Ramos (cell line): ENCODE results near the gene PRMT2.

Experiments used
- in situ Hi-C: fragments of 300-500 bp; cut with MboI; formaldehyde crosslinking; loops from one replicate; pipeline ENCODE4 v1.14.3; 2022; ENCODE audit warnings: low sequenced_read_pairs; ENCODE audit not compliant: unreplicated experiment

PRMT2 gene

DNA sequence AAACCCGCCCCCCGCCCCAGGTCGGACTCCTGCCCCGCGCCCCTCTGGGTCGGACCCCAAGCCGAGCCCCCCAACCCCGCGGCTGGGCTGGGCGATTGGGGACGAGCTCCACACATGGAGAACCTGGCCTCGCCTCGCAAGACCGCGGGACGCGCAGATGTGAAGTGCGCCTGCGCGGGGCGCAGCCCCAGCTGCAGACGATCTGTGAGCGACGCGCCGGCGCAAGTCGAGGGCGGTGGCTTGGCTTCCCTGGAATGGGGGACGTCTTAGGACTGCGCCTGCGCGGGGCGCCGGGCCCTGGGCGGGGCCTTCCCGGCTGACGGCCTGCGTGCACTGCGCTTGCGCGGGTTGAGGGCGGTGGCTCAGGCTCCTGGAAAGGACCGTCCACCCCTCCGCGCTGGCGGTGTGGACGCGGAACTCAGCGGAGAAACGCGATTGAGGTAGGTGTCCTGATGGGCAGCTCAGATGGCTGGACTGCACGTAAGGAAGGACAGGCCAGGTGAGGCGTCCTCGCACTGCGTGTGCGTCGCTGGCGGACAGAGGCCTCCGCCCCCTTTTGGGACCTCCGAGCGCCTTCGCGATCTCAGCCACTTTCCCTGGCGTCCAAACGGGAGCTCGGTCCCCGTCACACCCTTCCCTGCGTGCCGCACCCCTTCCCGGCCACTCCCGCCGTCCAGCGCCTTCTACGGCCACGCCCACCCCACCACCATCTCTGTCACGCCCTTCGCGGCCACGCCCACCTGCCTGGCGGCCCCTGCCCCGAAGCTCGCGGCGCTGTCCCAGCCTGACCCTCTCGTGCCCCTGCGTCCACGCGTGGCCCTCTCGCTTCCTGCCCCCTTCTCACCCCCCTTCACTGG lies at the start of gene PRMT2:
TSS of gene PRMT2 (plus strand) at position 351 of the 857 bp plus-strand sequence. CDS start 1,278 bp downstream, outside the sequence.
- in situ Hi-C loops, result no loop called here

DNA sequence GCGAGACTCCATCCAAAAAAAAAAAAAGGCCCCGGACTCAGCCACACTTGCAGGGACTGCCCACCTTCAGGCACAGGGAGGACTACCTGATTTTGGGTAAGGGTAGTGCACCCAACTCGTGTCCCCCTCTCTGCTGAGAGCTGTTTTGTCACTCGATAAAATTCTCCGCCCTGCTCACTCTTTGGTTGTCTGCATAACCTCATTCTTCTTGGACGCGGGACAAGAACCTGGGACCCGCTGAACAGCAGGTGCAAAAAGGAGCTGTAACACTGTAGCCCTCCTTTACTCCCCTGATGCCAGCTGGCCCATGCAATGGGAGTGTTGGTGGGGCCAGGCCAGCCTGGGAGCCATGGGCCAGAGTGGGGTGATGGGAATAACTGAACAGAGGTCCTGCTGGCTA lies 41.2 kb upstream of the PRMT2 start:
- in situ Hi-C loops, result no loop called here

DNA sequence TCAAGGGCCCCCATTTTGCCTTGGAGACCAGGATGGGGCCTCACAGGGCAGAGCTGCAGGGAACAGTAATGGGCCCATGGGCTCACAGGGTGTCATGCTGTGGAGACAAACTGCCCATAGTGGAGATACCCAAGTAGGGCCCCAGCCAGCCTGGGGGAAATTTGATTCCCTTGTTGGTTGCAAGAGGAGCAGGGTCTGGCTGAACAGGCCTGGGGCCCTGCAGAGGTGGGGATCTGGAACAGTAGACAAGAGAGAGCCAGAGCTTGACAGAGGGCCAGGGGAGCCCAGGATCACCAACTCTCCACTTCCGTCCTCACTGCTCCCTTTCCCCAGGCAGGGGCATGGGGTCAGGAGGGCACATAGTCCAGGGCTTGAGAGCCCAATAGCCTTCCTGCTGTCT lies 39.3 kb upstream of the PRMT2 start:
- in situ Hi-C loops, result no loop called here

DNA sequence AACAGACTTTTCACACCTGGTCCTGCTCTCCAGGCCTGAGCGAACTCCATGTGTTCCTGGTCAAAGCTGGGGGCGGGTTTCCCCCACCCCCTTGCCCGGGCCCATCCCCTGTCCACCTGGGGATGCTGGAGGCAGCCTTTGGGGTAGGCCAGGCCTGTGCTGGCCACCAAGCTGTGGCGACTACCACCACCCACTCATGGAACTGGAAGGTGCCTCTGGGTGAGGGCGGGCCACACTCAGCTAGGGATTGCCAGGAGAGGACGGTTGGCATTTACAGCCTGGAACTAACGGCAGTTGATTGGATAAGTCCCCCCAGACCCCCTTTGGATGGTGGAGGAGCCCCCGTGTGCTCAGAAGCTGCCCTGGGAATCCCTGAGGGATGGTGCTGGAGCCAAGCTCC lies 38.4 kb upstream of the PRMT2 start:
- in situ Hi-C loops, result no loop called here

DNA sequence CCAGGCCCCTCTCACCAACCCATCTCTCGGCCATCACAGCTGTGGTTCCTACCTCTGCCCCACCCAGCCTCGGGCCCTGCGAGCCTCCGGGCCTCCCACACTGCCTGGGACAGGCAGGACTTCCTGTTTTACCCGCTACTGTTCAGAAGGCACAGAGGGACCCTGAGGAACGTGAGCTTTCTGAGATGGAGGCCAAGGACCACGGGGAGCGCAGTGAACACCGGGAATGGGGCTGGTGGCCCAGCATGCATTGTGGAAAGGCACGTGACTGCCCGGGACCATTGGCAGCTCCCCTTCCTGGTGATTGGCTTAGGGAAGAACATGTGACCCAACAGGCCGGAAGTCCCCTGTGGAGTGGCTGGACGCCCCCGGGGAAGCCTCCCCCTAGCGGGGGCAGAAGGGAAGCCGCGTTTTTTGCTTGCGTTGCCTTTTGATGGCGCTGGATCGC lies 37.6 kb upstream of the PRMT2 start:
- in situ Hi-C loops, result no loop called here

DNA sequence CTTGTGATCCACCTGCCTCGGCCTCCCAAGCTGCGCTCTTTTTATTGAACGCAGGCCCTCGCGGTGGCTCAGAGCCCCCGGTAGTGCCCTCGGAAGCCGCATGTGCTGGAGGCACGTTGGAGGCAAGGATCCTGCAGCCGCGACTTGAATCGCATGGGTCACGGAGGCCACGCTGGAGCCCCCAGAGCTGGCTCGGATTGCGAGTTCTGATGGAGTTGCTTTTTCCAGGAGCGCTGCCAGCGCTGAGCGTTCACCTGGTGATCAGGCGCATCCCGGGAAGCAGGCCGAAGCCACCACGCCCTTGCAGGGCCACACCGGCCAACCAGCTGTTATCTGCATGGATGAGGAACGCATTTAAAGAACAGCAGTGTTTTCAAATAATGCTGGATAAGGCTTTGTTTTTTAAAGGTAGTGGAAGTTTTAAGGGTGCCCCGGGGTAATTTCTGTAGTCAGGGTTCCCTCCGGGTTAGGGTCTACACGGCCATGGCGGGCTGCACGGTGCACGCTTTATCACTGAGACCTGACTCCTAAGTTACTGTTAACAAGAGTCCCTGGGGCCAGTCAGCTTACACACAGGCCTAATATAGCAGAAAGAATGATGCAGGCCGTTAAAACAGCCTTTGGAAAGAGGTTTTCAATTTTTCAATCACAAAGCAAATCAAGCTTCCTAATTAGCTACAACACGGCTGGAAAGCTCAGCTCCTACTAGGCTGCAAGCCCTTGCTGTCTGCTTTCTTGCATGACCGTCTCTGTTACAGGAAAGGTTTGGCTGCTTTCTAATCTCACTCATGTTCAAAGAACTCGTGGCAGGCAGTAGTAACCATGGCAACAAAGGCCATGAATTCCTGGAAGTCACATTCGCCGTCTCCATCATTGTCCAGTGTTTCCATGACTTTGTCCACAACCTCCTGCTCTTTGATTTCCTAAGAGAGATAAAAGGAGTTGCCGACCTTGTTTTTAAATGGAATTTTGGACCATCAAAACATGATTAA lies 36.6 kb upstream of the PRMT2 start:
- in situ Hi-C loops, result no loop called here

DNA sequence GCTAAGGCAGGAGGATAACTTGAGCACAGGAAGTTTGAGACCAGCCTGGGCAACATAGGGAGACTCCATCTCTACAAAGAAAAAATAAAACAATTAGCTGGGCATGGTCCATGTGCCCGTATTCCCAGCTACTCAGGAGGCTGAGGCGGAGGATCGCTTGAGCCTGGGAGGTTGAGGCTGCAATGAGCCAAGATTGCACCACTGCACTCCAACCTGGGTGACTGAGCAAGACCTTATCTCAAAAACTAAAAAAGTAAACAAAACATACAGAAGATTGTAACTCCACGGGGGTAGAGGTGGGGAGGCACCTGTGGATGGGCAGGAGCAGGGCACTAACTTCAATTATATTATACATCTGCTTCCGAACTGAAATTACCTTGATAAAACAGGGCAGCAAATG lies 35.2 kb upstream of the PRMT2 start:
- in situ Hi-C loops, result no loop called here

DNA sequence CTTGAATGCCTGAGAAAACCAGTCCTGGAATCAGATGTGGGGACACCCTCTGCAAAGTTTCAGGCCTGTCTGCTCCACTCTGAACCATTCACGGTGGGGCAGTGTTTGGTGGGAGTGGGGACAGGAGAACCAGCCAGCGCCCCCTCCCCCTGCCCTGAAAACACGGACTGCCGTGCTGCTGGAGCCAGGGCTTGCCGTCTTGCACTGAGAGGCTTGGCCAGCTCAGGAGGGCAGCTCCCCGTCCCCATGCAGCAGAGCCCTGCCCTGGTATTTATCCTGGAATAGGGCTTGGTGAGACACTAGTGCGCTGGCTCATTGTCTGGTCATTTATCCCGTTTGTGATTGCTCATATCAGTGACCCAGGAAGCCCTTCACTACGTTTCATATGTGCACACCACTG lies 34.5 kb upstream of the PRMT2 start:
- in situ Hi-C loops, result no loop called here

DNA sequence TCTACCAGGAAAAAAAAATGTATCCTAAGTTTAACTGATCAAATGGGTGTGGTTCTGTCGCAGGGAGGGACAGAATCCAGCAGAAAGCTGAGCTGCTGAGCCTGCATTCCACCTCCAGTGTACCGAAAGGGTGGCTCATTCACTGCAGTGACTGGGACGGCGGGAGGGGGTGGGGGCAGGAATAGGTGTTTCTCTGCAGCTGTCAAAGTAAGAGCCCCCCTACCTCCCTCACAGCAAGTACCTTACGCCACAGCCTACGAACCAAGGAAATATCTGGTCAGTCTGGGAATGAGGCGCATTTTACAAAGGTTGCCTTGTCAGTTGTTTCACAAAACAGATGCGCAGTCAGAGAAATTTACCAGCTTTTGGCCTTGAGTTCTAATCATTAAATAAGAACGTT lies 32.2 kb upstream of the PRMT2 start:
- in situ Hi-C loops, result no loop called here

DNA sequence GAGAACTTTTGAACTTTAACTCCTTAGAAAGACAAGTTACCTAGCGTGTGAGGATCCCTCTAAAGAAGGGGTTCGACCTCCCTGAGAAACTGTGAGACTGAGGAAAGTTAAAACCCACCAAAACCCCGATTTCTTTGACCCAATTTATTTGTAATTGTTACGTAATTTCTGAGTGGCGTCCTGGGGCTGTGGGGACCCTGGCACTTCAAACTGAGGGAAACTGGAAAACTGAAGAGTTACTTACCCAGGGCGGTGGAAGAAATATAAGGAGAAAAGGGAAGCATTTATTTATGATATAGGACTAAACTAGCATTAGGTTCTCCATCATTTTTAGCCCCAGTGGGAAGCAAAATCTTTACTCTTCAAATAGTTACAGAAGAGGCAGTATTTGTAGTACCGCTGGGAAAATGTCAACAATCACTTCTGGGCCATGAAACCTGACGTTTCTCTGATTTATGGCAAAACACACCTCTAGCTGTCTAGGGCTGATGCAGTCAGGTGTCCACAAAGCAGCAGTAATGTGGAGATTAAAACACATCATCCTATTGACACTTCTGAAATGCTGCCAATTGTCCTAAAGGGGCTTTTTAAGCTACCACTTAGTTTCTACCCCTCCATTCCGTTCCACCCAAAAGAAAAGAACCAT lies 31.0 kb upstream of the PRMT2 start:
- in situ Hi-C loops, result no loop called here

DNA sequence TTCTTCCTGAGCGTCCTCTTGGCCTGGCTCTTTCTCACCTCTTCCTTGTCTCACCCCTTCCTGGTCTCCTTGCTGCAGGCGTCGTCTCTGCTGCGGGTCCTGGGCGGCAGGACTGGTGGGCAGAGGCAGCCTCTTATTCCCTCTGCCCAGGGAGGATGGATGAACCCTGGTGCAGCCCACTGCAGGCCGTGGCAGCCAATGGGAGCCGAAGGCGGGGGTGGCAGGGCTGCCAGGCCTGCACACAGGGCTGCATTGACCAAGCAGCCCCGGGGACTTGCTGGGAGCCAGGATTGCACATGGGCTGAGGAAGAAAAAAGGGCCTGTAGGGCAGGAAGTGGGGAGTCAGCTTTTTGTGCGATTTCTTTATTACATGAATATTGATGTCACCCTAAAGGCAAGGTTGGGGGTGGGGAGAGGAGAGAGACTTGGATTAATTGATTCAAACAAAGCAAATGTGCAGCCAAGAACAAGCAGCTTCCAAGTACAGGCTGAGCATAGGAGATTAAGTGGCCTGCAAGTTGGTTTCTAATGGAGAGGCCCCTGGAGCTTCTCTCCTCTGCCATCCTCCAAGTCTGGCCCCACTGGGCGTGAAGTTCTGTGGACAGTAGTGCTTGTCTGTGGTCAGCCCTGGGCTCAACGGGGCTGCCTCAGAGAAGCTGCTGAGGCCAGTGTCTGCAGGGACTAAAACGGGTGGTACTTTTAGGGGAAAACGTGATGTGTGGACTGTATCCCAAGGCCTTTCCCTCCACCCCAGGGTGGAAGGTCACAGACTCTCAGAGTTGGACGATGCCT lies 30.3 kb upstream of the PRMT2 start, which contains the start of gene S100B:
TSS of gene S100B (minus strand) at position 108 of the 792 bp plus-strand sequence. CDS start 2,667 bp downstream, outside the sequence.
- in situ Hi-C loops, result no loop called here

DNA sequence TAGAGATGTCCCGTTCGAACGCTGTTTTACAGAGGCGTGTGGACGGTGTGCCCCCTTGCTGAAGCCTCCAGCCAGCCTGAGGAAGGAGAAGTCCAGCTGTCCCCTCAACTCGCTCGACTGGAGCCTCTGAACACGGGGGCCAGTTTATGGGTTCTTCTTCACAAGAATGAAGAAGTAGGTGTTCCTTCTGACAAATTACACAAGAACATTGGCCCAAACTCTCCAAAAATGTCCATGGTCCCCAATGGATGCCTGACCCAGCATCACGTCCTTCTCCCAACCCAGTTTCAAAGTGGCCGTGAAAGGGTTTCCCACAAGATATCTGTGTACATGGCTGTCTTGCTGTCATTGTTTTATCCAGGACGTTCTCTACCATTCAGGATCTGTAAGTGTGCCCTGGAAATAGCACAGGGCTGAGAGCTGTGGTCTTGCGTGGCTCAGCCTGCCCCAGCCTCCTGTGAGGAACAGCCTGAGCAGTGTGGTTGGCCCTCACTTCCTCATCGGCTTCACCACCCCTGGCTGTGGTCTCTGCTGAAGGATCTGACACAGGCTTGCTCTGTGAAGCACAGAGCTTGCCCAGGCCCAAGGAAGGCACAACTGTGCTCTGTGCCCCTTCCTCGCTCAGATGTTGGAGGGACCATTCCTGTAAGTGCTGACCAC lies 29.6 kb upstream of the PRMT2 start:
- in situ Hi-C loops, result no loop called here

DNA sequence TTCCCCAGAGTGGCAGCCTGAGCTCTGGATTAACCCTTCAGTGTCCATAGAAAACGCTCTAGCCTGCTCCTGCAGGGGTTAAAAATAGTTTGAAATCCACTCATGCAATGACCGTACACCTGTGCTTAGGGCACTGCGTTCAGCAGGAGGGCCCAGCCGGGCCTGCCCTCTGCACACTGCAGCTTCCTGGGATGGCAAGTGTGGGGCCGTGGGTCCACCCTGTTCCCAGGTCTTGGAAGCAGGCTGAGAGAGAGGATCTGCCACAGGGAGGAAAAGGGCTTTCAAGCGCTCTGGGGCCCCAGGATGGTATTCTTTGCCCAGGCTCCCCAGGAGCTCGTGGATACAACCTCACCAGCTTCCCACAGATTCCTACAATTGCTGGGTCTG lies 29.1 kb upstream of the PRMT2 start:
- in situ Hi-C loops, result no loop called here

DNA sequence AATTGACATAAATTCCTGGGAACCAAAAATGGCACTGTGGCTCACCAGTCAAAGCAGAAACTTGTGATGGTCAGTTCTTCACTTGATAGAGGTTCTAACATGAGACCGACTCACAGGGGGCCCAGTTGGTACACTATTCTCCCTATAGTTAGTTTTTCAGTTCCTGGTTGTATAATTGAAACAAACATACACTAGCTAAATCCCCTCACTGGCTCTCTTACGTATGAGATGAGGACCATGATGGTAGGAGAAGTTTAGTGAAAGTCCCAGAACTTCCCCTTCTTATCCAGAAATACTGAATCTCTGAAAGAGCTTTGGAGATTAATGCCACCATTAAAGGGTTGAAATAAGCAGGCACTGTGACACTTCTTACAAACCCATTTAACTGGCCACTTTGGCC lies 27.8 kb upstream of the PRMT2 start:
- in situ Hi-C loops, result no loop called here

DNA sequence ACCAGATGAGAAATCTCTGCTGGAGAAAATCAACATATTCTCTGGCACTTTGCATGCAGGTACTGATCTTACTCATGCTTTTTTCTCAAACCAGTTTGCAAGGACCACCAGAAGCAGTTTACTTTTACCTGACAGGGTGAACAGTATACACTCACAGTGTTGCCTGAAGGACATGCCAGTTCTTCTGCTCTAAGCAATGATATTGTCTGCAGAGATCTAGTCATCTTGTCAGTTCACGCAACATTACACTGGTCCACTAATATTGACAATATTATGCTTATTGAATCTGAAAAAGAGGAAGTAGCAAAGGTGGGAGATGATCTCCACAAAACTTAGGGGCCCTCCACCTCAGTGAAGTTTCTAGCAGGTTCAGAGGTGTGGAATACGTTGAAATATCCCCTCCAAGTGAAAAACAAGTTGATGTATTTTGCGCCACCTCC lies 26.8 kb upstream of the PRMT2 start:
- in situ Hi-C loops, result no loop called here

DNA sequence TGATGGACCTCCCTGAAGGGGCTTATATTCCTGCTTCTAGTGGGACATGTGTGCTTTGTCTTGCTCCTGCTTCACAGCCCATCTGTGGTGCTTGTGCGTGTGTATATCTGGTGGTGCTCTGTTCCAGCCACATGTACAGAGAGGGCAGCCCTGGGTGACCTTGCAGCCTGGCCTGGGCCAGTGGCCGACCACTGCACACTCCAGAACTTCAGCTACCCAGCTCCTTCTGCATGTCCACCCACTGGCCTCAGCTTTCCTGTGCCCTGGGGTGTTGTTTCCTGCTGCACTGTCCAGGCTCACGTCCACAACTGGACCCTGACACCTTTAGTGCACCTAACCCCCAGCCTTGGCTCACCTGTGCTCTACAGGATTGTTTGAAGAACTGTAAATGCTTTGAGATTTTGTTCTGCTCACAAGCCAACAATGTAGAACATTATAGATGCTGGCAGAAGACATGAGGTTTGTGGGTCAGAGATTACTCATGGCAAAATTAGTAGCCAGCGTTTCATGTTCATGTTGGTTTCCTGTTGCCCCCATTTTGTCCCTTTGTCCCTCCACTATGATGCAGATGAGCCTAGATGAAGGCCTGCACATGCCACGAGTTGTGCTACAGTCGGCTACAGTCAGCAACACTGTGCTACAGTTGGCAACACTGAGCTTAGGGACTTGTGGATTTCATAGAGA lies 25.3 kb upstream of the PRMT2 start:
- in situ Hi-C loops, result no loop called here

DNA sequence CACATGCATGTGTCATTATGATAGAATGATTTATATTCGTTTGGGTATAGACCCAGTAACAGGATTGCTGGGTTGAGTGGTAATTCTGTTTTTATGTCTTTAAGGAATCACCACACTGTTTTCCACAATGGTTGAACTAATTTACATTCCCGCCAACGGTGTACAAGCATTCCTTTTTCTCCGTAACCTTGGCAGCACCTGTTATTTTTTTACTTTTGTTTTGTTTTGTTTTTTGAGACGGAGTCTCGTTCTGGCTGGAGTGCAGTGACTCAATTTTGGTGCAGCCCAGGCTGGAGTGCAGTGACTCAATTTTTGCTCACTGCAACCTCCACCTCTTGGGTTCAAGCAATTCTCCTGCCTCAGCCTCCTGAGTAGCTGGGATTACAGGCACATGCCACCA lies 22.1 kb upstream of the PRMT2 start:
- in situ Hi-C loops, result no loop called here

DNA sequence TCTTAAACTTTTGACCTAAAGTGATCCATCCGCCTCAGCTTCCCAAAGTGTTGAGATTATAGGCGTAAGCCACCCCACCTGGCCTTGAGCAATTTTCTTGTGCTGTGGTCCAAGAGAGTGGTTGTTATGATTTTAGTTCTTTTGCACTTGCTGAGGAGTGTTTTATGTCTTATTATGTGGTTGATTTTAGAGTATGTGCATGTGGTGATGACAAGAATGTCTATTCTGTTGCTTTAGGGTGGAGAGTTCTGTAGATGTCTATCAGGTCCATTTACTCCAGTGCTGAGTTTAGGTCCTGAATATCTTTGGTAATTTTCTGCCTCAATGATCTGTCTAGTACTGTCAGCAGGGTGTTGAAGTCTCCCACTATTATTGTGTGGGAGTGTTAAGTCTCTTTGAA lies 19.4 kb upstream of the PRMT2 start:
- in situ Hi-C loops, result no loop called here

DNA sequence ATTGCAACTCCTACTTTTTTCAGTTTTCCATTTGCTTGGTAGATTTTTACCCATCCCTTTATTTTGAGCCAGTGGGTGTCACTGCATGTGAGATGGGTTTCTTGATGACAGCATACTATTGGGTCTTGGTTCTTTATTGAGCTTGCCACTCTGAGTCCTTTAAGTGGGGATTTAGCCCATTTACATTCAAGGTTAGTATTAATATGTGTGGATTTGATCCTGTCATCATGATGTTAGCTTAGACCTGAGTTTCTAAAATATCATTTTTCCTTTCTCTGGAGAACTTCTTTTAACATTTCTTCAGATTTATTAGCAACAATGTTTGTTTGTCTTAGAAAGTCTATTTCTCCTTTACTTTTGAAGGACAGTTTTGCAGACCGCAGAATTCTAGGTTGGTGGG lies 18.8 kb upstream of the PRMT2 start:
- in situ Hi-C loops, result no loop called here
